NCI-H2107 treated with DMSO at 0.1 percent for 48 hours (cell line): ENCODE data around the gene HPCA.
"Not testable (repeated sequence)": the region's sequence is repeated elsewhere in the genome, so short reads cannot be mapped to it uniquely, and the experiment has no call there.

Experiments
- DNase-seq: peaks from one replicate; lab custom pipeline; 2025; ENCODE audit not compliant: unreplicated experiment; lab: John Stamatoyannopoulos, UW

HPCA gene

GRCh38 chr1:32900956-32901822 lies 14.9 kb downstream of the HPCA start, which contains the start of gene TMEM54:
TMEM54 (minus strand) TSS chr1:32901389; CDS start chr1:32901238, 151 bp downstream.
- DNase-seq, result no peak

GRCh38 chr1:32901823-32902534 lies 15.7 kb downstream of the HPCA start:
- DNase-seq, result no peak

GRCh38 chr1:32902535-32902920 lies 16.2 kb downstream of the HPCA start:
- DNase-seq, result no peak

- DNase-seq, result no peak
These were observed 17.9 kb downstream of the HPCA start for GRCh38 chr1:32903991-32904785.

- no peak for DNase-seq
These were observed 18.5 kb downstream of the HPCA start for GRCh38 chr1:32904797-32905196.

GRCh38 chr1:32905588-32905987 lies 19.3 kb downstream of the HPCA start:
- not testable (repeated sequence) for DNase-seq

GRCh38 chr1:32906654-32907053 lies 20.4 kb downstream of the HPCA start:
- DNase-seq, result no peak

GRCh38 chr1:32907435-32907834 lies 21.1 kb downstream of the HPCA start:
- DNase-seq, result no peak

- DNase-seq, result no peak
These were observed 24.0 kb downstream of the HPCA start for GRCh38 chr1:32910319-32910718.

- no peak for DNase-seq
These were observed 29.7 kb downstream of the HPCA start for GRCh38 chr1:32915766-32916706.

GRCh38 chr1:32917521-32917920 lies 31.2 kb downstream of the HPCA start:
- DNase-seq, result no peak

GRCh38 chr1:32918179-32918578 lies 31.9 kb downstream of the HPCA start:
- DNase-seq, result no peak

- DNase-seq, result no peak
These were observed 33.8 kb downstream of the HPCA start for GRCh38 chr1:32919811-32920733.

- DNase-seq, result no peak
These were observed 34.5 kb downstream of the HPCA start for GRCh38 chr1:32920833-32921232.

- no peak for DNase-seq
These were observed 38.6 kb downstream of the HPCA start for GRCh38 chr1:32924881-32925344.

- peak; percentile 60 for DNase-seq
These were observed 39.3 kb downstream of the HPCA start for GRCh38 chr1:32925403-32926162.

GRCh38 chr1:32926562-32926961 lies 40.3 kb downstream of the HPCA start:
- no peak for DNase-seq

- no peak for DNase-seq
These were observed 41.1 kb downstream of the HPCA start for GRCh38 chr1:32927441-32927840.
